Activated CD8-positive, alpha-beta T cell treated with anti-CD3 and anti-CD28 coated beads for 36 hours (primary cell): Measurements from ENCODE around the gene MAGEA11. TPM values are rescaled to one million over a fixed set of nuclear protein-coding genes. Genes with fewer than 3 reads are reported as not detected.

ENCODE experiments used
- ATAC-seq: fragments of 200-7000 bp; cut with Tn5 transposase; one replicate; pipeline ENCODE4 v1.10.0; 2021; ENCODE audit warnings: mild to moderate bottlenecking, moderate library complexity
- CTCF ChIA-PET: fragments of 350-600 bp; sonication (Branson Sonifier 250); formaldehyde crosslinking; loops from one replicate; lab custom pipeline; 2021; ENCODE audit warnings: antibody characterized with exemption; lab: Charles Lee
- POLR2A ChIA-PET: fragments of 350-600 bp; sonication (Branson Sonifier 250); formaldehyde crosslinking; loops from one replicate; lab custom pipeline; 2021; ENCODE audit warnings: antibody characterized with exemption; lab: Charles Lee
- DNase-seq: peaks from one replicate; pipeline ENCODE4 v3.0.0-alpha.2; 2020
- H3K27ac Mint-ChIP-seq: one replicate; pipeline ENCODE4 v1.8.0; 2021; ENCODE audit warnings: mild to moderate bottlenecking, mixed read lengths
- H3K27me3 Mint-ChIP-seq: one replicate; pipeline ENCODE4 v1.8.0; 2021; ENCODE audit warnings: mixed read lengths
- H3K36me3 Mint-ChIP-seq: one replicate; pipeline ENCODE4 v1.8.0; 2021; ENCODE audit warnings: low read depth, mixed read lengths
- H3K4me1 Mint-ChIP-seq: one replicate; pipeline ENCODE4 v1.8.0; 2021; ENCODE audit warnings: low read depth, mixed read lengths
- H3K4me3 Mint-ChIP-seq: one replicate; pipeline ENCODE4 v1.8.0; 2021; ENCODE audit warnings: mild to moderate bottlenecking, moderate library complexity, mixed read lengths
- H3K9me3 Mint-ChIP-seq: one replicate; pipeline ENCODE4 v1.8.0; 2021; ENCODE audit warnings: mixed read lengths
- CTCF ChIP-seq: fragments of 200-600 bp; IDR thresholded peaks from one replicate; pipeline ENCODE4 v1.8.0; 2022; ENCODE audit warnings: antibody characterized with exemption, mild to moderate bottlenecking
- intact Hi-C: fragments of 100-400 bp; cut with micrococcal nuclease; formaldehyde crosslinking; loops from one replicate; pipeline ENCODE4 v1.10.0; 2022
- total RNA-seq, 2 experiments: library from RNA; stranded (reverse); gene quantifications; one replicate each; pipeline ENCODE4 v1.2.3, GENCODE V29; 2021

Gene MAGEA11
- total RNA-seq, 2 experiments from 2014 or later, result not detected

GRCh38 chrX:149712831-149713230 is 971 bp downstream of the MAGEA11 start:
- POLR2A ChIA-PET, result no interaction called here
- no peak overlapping the region for H3K27ac Mint-ChIP-seq

DNA sequence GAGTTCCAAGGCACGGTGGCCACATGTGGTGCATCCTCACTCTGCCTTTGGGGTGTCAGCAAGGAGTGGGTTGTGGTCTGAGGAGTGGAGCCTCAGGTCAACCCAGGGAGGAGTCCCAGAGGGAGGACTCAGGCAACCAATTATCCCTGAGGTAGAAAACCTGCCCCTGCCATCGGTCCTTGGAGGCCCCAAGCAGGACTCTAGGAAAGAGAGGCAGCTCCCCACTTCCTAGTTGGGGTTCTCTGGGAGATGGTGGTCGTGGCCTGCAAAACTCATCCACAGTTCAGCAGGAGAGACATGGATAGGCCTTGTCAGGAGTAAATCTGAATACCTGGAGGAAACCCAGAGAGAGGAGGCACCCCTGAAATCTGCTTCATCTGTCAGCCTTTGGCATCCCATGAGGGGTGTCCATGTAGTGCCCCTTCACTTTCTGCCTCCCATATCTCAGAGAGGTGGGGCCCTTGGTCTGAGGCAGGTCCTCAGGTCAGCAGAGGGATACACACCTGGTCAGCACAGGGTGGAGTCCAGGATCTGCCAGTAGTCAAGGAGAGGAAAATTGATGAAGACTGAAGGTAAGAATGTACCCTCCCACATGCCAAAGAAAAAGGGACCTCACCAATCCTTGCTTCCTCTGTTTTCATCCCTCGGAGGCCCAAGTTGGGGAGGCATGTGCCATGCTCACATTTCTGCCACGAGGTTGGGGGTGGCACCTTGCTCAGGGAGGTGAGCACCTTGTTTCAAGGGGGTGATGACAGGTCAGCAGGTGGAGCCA is 1.6 kb downstream of the MAGEA11 start:
- H3K4me1 Mint-ChIP-seq, result no peaks in the 10 kb centered on the region
- intact Hi-C loops, result no loop called here
- ATAC-seq (no peak), DNase-seq (no peak)
- TF ChIP-seq CTCF, result no peak
- no peak overlapping the region for H3K27ac Mint-ChIP-seq
- H3K9me3 Mint-ChIP-seq, result no peaks in the 10 kb centered on the region
- ChIA-PET POLR2A (no interaction called here), CTCF (no interaction called here)
- no peaks in the 10 kb centered on the region for H3K27me3 Mint-ChIP-seq
- no peak overlapping the region for H3K4me3 Mint-ChIP-seq
- no peaks in the 10 kb centered on the region for H3K36me3 Mint-ChIP-seq

More at GRCh38 chrX:149712831-149713230, 971 bp downstream of the MAGEA11 start:
- no peak for TF ChIP-seq CTCF
- no peak for DNase-seq
- intact Hi-C loops, result no loop called here
- H3K4me1 Mint-ChIP-seq, result no peaks in the 10 kb centered on the region
- H3K9me3 Mint-ChIP-seq, result no peaks in the 10 kb centered on the region
- H3K27me3 Mint-ChIP-seq, result no peaks in the 10 kb centered on the region
- CTCF ChIA-PET, result no interaction called here
- H3K36me3 Mint-ChIP-seq, result no peaks in the 10 kb centered on the region
- no peak for ATAC-seq
- no peak overlapping the region for H3K4me3 Mint-ChIP-seq

DNA sequence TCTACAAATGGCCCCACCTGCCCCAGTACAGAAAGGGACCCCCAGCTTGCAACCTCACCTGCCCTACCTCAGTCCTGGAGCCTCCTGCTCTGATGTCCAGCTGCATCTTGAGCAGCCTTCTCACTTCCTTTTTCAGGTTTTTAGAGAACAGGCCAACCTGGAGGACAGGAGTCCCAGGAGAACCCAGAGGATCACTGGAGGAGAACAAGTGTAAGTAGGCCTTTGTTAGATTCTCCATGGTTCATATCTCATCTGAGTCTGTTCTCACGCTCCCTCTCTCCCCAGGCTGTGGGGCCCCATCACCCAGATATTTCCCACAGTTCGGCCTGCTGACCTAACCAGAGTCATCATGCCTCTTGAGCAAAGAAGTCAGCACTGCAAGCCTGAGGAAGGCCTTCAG is 3.6 kb downstream of the MAGEA11 start:
- TF ChIP-seq CTCF, result no peak
- intact Hi-C loops, result no loop called here
- ChIA-PET POLR2A (no interaction called here), CTCF (no interaction called here)
- Mint-ChIP-seq H3K27me3 (no peaks in the 10 kb centered on the region), H3K4me3 (no peak overlapping the region), H3K4me1 (no peaks in the 10 kb centered on the region), H3K27ac (no peak overlapping the region), H3K36me3 (no peaks in the 10 kb centered on the region), H3K9me3 (no peaks in the 10 kb centered on the region)
- ATAC-seq (no peak), DNase-seq (no peak)

- Mint-ChIP-seq H3K4me3 (no peak overlapping the region), H3K27me3 (no peaks in the 10 kb centered on the region), H3K9me3 (no peaks in the 10 kb centered on the region), H3K4me1 (no peaks in the 10 kb centered on the region), H3K27ac (no peak overlapping the region), H3K36me3 (no peaks in the 10 kb centered on the region)
- DNase-seq, result no peak
- CTCF ChIA-PET, result no interaction called here
- intact Hi-C loops, result no loop called here
- POLR2A ChIA-PET, result no interaction called here
- ATAC-seq, result no peak
- TF ChIP-seq CTCF, result no peak
Measured at GRCh38 chrX:149716632-149717031, 4.8 kb downstream of the MAGEA11 start.

GRCh38 chrX:149717803-149718202 is 5.9 kb downstream of the MAGEA11 start:
- intact Hi-C loops, result no loop called here

More at GRCh38 chrX:149717803-149718202, 5.9 kb downstream of the MAGEA11 start:
- H3K4me3 Mint-ChIP-seq, result no peak overlapping the region
- H3K27me3 Mint-ChIP-seq, result no peaks in the 10 kb centered on the region
- no peak overlapping the region for H3K27ac Mint-ChIP-seq
- ATAC-seq, result no peak
- TF ChIP-seq CTCF, result no peak
- POLR2A ChIA-PET, result no interaction called here
- no peaks in the 10 kb centered on the region for H3K36me3 Mint-ChIP-seq
- no peaks in the 10 kb centered on the region for H3K9me3 Mint-ChIP-seq
- CTCF ChIA-PET, result no interaction called here
- H3K4me1 Mint-ChIP-seq, result no peaks in the 10 kb centered on the region
- DNase-seq, result no peak
